WTC11 (cell line): Measurements from ENCODE around the gene TPR. TPM values are rescaled to one million over a fixed set of nuclear protein-coding genes. Genes with fewer than 3 reads are reported as not detected.

Experiments
- ATAC-seq: fragments of 200-7000 bp; cut with Tn5 transposase; 2 replicates; pipeline ENCODE4 v1.10.0; 2021; ENCODE audit warnings: mild to moderate bottlenecking, moderate library complexity
- CTCF ChIA-PET: fragments of 300-600 bp; sonication (Branson Sonifier 250); formaldehyde crosslinking; loops from one replicate; lab custom pipeline; 2021; ENCODE audit warnings: antibody characterized with exemption; lab: Charles Lee
- POLR2A ChIA-PET: fragments of 350-600 bp; sonication (Branson Sonifier 250); formaldehyde crosslinking; loops from one replicate; lab custom pipeline; 2021; ENCODE audit warnings: antibody characterized with exemption; lab: Charles Lee
- DNase-seq: peaks from one replicate; pipeline ENCODE4 v3.0.0; 2021; ENCODE audit warnings: low spot score
- H3K27ac Mint-ChIP-seq: 2 replicates; pipeline ENCODE4 v1.8.0; 2021; ENCODE audit warnings: mixed read lengths
- H3K27me3 Mint-ChIP-seq: 2 replicates; pipeline ENCODE4 v1.8.0; 2021; ENCODE audit warnings: low read depth, mild to moderate bottlenecking, moderate library complexity, mixed read lengths
- H3K36me3 Mint-ChIP-seq: 2 replicates; pipeline ENCODE4 v1.8.0; 2021; ENCODE audit warnings: mixed read lengths
- H3K4me1 Mint-ChIP-seq: 2 replicates; pipeline ENCODE4 v1.8.0; 2022; ENCODE audit warnings: mixed read lengths
- H3K4me3 Mint-ChIP-seq: 2 replicates; pipeline ENCODE4 v1.8.0; 2021; ENCODE audit warnings: mild to moderate bottlenecking, moderate library complexity, mixed read lengths
- H3K9me3 Mint-ChIP-seq: 2 replicates; pipeline ENCODE4 v1.8.0; 2021; ENCODE audit warnings: mixed read lengths
- CBFB ChIP-seq: sonication (generic); formaldehyde crosslinking; IDR thresholded peaks from 2 replicates; pipeline ENCODE4 v1.8.1; 2022; ENCODE audit warnings: mild to moderate bottlenecking, low read depth, missing genetic modification reagents
- E2F1 ChIP-seq: sonication (generic); formaldehyde crosslinking; IDR thresholded peaks from 2 replicates; pipeline ENCODE4 v1.8.0; 2022; ENCODE audit warnings: mild to moderate bottlenecking, missing genetic modification reagents
- GRHL2 ChIP-seq: fragments of 250-450 bp; sonication (Bioruptor Pico); IDR thresholded peaks from 2 replicates; pipeline ENCODE4 v1.8.0; 2022; ENCODE audit warnings: mild to moderate bottlenecking, moderate library complexity; ENCODE audit not compliant: insufficient replicate concordance, severe bottlenecking
- GTF2I ChIP-seq: fragments of 250-450 bp; sonication (Bioruptor Pico); conservative IDR thresholded peaks from 2 replicates; pipeline ENCODE4 v1.4.0; 2021; ENCODE audit warnings: mild to moderate bottlenecking
- MXD4 ChIP-seq: fragments of 250-450 bp; sonication (Bioruptor Pico); IDR thresholded peaks from 2 replicates; pipeline ENCODE4 v1.8.0; 2021; ENCODE audit warnings: mild to moderate bottlenecking, moderate library complexity, borderline replicate concordance
- NFATC4 ChIP-seq: fragments of 250-450 bp; sonication (Bioruptor Pico); IDR thresholded peaks from 2 replicates; pipeline ENCODE4 v1.9.0; 2021; ENCODE audit warnings: mild to moderate bottlenecking
- NR1H2 ChIP-seq: sonication (generic); formaldehyde crosslinking; IDR thresholded peaks from 2 replicates; pipeline ENCODE4 v1.9.0; 2021; ENCODE audit warnings: mild to moderate bottlenecking, moderate library complexity, missing genetic modification reagents
- NR3C1 ChIP-seq: sonication (generic); formaldehyde crosslinking; conservative IDR thresholded peaks from 2 replicates; pipeline ENCODE4 v1.8.1; 2023; ENCODE audit warnings: low read depth, mild to moderate bottlenecking, missing genetic modification reagents
- OVOL2 ChIP-seq: fragments of 250-450 bp; sonication (Bioruptor Pico); IDR thresholded peaks from 2 replicates; pipeline ENCODE4 v1.9.0; 2021; ENCODE audit warnings: mild to moderate bottlenecking, borderline replicate concordance
- ZBTB43 ChIP-seq: sonication (generic); formaldehyde crosslinking; IDR thresholded peaks from 2 replicates; pipeline ENCODE4 v1.8.1; 2023; ENCODE audit warnings: mild to moderate bottlenecking, missing genetic modification reagents
- ZMAT4 ChIP-seq: fragments of 250-450 bp; sonication (Bioruptor Pico); IDR thresholded peaks from 2 replicates; pipeline ENCODE4 v1.9.0; 2021; ENCODE audit warnings: mild to moderate bottlenecking
- ZSCAN18 ChIP-seq: fragments of 250-450 bp; sonication (Bioruptor Pico); IDR thresholded peaks from 2 replicates; pipeline ENCODE4 v2.1.2; 2022; ENCODE audit warnings: mild to moderate bottlenecking, moderate library complexity
- total RNA-seq: library from RNA; stranded (reverse); gene quantifications from 3 replicates; pipeline ENCODE4 v1.2.3, GENCODE V29; 2021
- TF ChIP-seq, protein P1 (sequence below): fragments of 250-450 bp; sonication (Bioruptor Pico); IDR thresholded peaks from 2 replicates; pipeline ENCODE4 v1.9.0; 2021; ENCODE audit warnings: mild to moderate bottlenecking
- TF ChIP-seq, protein P2 (sequence below): sonication (generic); formaldehyde crosslinking; IDR thresholded peaks from 2 replicates; pipeline ENCODE4 v1.8.1; 2023; ENCODE audit warnings: mild to moderate bottlenecking, missing genetic modification reagents, borderline replicate concordance

Gene TPR
- total RNA-seq, 1 experiment from 2014 or later: 119 TPM

DNA sequence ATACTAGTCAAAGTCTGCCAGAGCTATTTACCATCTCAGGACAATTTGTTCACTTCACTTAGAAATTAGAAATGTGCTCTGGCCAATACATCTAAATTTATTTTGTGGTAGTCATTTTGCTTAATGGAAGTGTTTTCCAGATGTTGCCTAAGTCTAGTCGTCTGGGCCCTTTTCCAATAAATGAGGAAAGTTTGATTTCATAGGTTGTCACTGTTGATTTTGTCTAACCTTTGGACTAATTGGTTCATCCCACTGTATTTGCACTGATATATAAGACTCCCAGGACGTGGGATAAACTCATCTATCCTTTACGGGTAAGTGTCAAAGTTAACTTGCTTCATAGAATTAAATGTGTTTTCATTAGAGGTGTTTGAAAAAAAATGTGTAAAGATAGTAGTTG is 79.1 kb downstream of the TPR start, which contains the start of gene PRG4:
Gene PRG4, plus strand, starts transcription at position 300 of the 400 bp plus-strand sequence.
- H3K4me1 Mint-ChIP-seq: no peaks in the 10 kb centered on the region
- H3K27me3 Mint-ChIP-seq: no peaks in the 10 kb centered on the region
- no peak for DNase-seq
- H3K4me3 Mint-ChIP-seq: no peak within 1 kb of the TSS
- no peaks in the 10 kb centered on the region for H3K36me3 Mint-ChIP-seq
- ATAC-seq: no peak
- H3K27ac Mint-ChIP-seq: no peak within 1 kb of the TSS
- CTCF ChIA-PET: no interaction called here
- TF ChIP-seq ZBTB43 (CRISPR knock-in tag): no peak
- no peak for TF ChIP-seq MXD4
- TF ChIP-seq, protein P1, sequence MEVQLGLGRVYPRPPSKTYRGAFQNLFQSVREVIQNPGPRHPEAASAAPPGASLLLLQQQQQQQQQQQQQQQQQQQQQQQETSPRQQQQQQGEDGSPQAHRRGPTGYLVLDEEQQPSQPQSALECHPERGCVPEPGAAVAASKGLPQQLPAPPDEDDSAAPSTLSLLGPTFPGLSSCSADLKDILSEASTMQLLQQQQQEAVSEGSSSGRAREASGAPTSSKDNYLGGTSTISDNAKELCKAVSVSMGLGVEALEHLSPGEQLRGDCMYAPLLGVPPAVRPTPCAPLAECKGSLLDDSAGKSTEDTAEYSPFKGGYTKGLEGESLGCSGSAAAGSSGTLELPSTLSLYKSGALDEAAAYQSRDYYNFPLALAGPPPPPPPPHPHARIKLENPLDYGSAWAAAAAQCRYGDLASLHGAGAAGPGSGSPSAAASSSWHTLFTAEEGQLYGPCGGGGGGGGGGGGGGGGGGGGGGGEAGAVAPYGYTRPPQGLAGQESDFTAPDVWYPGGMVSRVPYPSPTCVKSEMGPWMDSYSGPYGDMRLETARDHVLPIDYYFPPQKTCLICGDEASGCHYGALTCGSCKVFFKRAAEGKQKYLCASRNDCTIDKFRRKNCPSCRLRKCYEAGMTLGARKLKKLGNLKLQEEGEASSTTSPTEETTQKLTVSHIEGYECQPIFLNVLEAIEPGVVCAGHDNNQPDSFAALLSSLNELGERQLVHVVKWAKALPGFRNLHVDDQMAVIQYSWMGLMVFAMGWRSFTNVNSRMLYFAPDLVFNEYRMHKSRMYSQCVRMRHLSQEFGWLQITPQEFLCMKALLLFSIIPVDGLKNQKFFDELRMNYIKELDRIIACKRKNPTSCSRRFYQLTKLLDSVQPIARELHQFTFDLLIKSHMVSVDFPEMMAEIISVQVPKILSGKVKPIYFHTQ: no peak
- TF ChIP-seq OVOL2: no peak
- TF ChIP-seq E2F1 (CRISPR knock-in tag): no peak
- TF ChIP-seq GRHL2 (CRISPR knock-in tag): no peak
- TF ChIP-seq GTF2I: no peak
- TF ChIP-seq, protein P2, sequence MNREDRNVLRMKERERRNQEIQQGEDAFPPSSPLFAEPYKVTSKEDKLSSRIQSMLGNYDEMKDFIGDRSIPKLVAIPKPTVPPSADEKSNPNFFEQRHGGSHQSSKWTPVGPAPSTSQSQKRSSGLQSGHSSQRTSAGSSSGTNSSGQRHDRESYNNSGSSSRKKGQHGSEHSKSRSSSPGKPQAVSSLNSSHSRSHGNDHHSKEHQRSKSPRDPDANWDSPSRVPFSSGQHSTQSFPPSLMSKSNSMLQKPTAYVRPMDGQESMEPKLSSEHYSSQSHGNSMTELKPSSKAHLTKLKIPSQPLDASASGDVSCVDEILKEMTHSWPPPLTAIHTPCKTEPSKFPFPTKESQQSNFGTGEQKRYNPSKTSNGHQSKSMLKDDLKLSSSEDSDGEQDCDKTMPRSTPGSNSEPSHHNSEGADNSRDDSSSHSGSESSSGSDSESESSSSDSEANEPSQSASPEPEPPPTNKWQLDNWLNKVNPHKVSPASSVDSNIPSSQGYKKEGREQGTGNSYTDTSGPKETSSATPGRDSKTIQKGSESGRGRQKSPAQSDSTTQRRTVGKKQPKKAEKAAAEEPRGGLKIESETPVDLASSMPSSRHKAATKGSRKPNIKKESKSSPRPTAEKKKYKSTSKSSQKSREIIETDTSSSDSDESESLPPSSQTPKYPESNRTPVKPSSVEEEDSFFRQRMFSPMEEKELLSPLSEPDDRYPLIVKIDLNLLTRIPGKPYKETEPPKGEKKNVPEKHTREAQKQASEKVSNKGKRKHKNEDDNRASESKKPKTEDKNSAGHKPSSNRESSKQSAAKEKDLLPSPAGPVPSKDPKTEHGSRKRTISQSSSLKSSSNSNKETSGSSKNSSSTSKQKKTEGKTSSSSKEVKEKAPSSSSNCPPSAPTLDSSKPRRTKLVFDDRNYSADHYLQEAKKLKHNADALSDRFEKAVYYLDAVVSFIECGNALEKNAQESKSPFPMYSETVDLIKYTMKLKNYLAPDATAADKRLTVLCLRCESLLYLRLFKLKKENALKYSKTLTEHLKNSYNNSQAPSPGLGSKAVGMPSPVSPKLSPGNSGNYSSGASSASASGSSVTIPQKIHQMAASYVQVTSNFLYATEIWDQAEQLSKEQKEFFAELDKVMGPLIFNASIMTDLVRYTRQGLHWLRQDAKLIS (CRISPR knock-in tag): no peak
- TF ChIP-seq ZMAT4: no peak
- POLR2A ChIA-PET: no interaction called here
- no peaks in the 10 kb centered on the region for H3K9me3 Mint-ChIP-seq

GRCh38 chr1:186292875-186293274 is 82.2 kb downstream of the TPR start:
- Mint-ChIP-seq H3K4me3 (no peak overlapping the region), H3K9me3 (no peaks in the 10 kb centered on the region), H3K27me3 (no peaks in the 10 kb centered on the region), H3K36me3 (no peaks in the 10 kb centered on the region), H3K27ac (no peak overlapping the region), H3K4me1 (no peaks in the 10 kb centered on the region)
- ATAC-seq (no peak), DNase-seq (no peak)
- POLR2A ChIA-PET: no interaction called here
- CTCF ChIA-PET: no interaction called here
- no peak for TF ChIP-seq NR1H2 (CRISPR knock-in tag)
- no peak for TF ChIP-seq GRHL2 (CRISPR knock-in tag)
- TF ChIP-seq CBFB (CRISPR knock-in tag): no peak
- no peak for TF ChIP-seq ZSCAN18 (CRISPR knock-in tag)
- TF ChIP-seq NFATC4 (CRISPR knock-in tag): no peak
- no peak for TF ChIP-seq ZBTB43 (CRISPR knock-in tag)
- no peak for TF ChIP-seq NR3C1 (CRISPR knock-in tag)
